GM12891 (cell line): ENCODE results near the gene BID.

Source experiments
- POLR2A ChIP-seq: IDR thresholded peaks from 2 replicates; pipeline ENCODE4 v1.6.1; 2011; ENCODE audit warnings: low read depth, low read length, control low read depth
- POLR2AphosphoS5 ChIP-seq: IDR thresholded peaks from 2 replicates; pipeline ENCODE4 v1.6.1; 2011; ENCODE audit warnings: low read depth, low read length, control low read depth
- POU2F2 ChIP-seq: IDR thresholded peaks from 2 replicates; pipeline ENCODE4 v1.6.1; 2011; ENCODE audit warnings: low read depth, mild to moderate bottlenecking, control low read depth, low read length, moderate library complexity

DNA sequence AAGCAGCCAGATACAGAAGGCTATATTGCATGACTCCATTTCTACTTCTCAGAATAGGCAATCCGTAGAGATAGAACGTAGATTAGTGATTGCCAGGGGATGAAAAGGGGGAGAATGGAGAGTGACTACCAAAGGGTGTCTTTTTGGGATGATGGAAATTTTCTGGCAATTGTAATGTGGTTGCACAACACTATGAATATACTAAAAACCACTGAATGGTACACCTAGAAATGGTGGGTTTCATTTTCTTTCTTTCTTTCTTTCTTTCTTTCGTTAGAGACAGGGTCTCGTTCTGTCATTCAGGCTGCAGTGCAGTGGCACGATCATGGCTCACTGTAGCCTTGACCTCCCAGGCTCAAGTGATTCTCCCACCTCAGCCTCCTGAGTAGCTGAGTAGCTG, 54.4 kb downstream of the BID start:
- no peak for TF ChIP-seq POLR2A
- no peak for TF ChIP-seq POU2F2
- TF ChIP-seq POLR2AphosphoS5, result no peak
